GM12878 (cell line): ENCODE data around the gene PRIM1. TPM values are rescaled to one million over a fixed set of nuclear protein-coding genes. Genes with fewer than 3 reads are reported as not detected.
"Not testable (repeated sequence)": the region's sequence is repeated elsewhere in the genome, so short reads cannot be mapped to it uniquely, and the experiment has no call there.

Experiments
- ATAC-seq: fragments of 200-7000 bp; cut with Tn5 transposase; 3 replicates; pipeline ENCODE4 v1.9.1; 2020; ENCODE audit warnings: mild to moderate bottlenecking, moderate library complexity
- BruUV-seq: library from RNA; stranded (reverse); fragments of 400-500 nt; replicated peaks from 2 replicates; lab custom pipeline; 2021; lab: Mats Ljungman, UMichigan
- CTCF ChIA-PET: fragments of 300-600 bp; sonication (Branson Sonifier 250); formaldehyde crosslinking; extraction: SDS; loops from one replicate; lab custom pipeline; 2021; ENCODE audit warnings: inconsistent platforms; lab: Yijun Ruan, JAX
- POLR2A ChIA-PET: fragments of 350-600 bp; formaldehyde crosslinking; extraction: SDS; loops from one replicate; lab custom pipeline; 2021; ENCODE audit warnings: inconsistent platforms; lab: Charles Lee
- RAD21 ChIA-PET: fragments of 300-600 bp; sonication (Branson Sonifier 250); formaldehyde crosslinking; loops from one replicate; lab custom pipeline; 2023; ENCODE audit warnings: antibody characterized with exemption; ENCODE audit not compliant: unreplicated experiment; lab: Charles Lee
- SMC1A ChIA-PET: fragments of 300-600 bp; sonication (Branson Sonifier 250); formaldehyde crosslinking; loops from one replicate; lab custom pipeline; 2023; ENCODE audit not compliant: unreplicated experiment, uncharacterized antibody; lab: Charles Lee
- DNase-seq: peaks from one replicate; pipeline ENCODE4 v3.0.0-alpha.2; 2011; ENCODE audit warnings: low read depth, low spot score
- FAIRE-seq: peaks from 3 replicates; lab custom pipeline; 2011; peaks lifted over from hg19 to GRCh38; lab: Jason Lieb, UNC
- H2AFZ ChIP-seq: 2 replicates; pipeline ENCODE4 v1.6.0; 2011; ENCODE audit warnings: low read depth, low read length, control low read depth; ENCODE audit not compliant: control insufficient read depth
- H3K27ac ChIP-seq: 2 replicates; pipeline ENCODE4 v1.5.1; 2011; ENCODE audit warnings: control low read depth; ENCODE audit not compliant: control insufficient read depth, insufficient read depth
- H3K27me3 ChIP-seq, 2 experiments: replicated peaks in 1 of 2; 2 replicates each; pipeline versions ENCODE4 v1.6.0 to v1.6.1; 2011; ENCODE audit warnings: low read length in 1 of 2; ENCODE audit not compliant: control insufficient read depth in 2 of 2, insufficient read depth in 2 of 2
- H3K36me3 ChIP-seq, 2 experiments: 2 replicates each; pipeline ENCODE4 v1.5.1; 2011; ENCODE audit warnings: low read length in 1 of 2; ENCODE audit not compliant: control insufficient read depth in 2 of 2, insufficient read depth in 2 of 2
- H3K4me1 ChIP-seq: 2 replicates; pipeline ENCODE4 v1.6.1; 2011; ENCODE audit warnings: mild to moderate bottlenecking, low read length, moderate library complexity, mixed read lengths; ENCODE audit not compliant: control insufficient read depth, insufficient read depth
- H3K4me2 ChIP-seq: 2 replicates; pipeline ENCODE4 v1.6.0; 2011; ENCODE audit warnings: control low read depth; ENCODE audit not compliant: control insufficient read depth, insufficient read depth
- H3K4me3 ChIP-seq: fragments of 200-600 bp; sonication (generic); 2 replicates; pipeline ENCODE4 v1.5.1; 2016
- H3K79me2 ChIP-seq: 2 replicates; pipeline ENCODE4 v1.6.0; 2011; ENCODE audit warnings: low read length; ENCODE audit not compliant: control insufficient read depth, insufficient read depth
- H3K9ac ChIP-seq: 2 replicates; pipeline ENCODE4 v1.8.0; 2011; ENCODE audit warnings: low read length, control low read depth, mixed read lengths; ENCODE audit not compliant: control insufficient read depth, insufficient read depth
- H3K9me3 ChIP-seq: replicated peaks from 3 replicates; pipeline ENCODE4 v1.5.1; 2011; ENCODE audit warnings: mild to moderate bottlenecking, low read length; ENCODE audit not compliant: control insufficient read depth, insufficient read depth
- H4K20me1 ChIP-seq: 2 replicates; pipeline ENCODE4 v1.6.0; 2011; ENCODE audit not compliant: control insufficient read depth, insufficient read depth
- BHLHE40 ChIP-seq, 2 experiments: fragments of 450-650 bp in 1 of 2; IDR thresholded peaks; 2 replicates each; pipeline ENCODE4 v1.6.1; 2011 to 2017; ENCODE audit warnings: low read depth in 2 of 2, borderline replicate concordance in 1 of 2, improper control_type of control experiment in 1 of 2, low read length in 1 of 2, mild to moderate bottlenecking in 1 of 2
- CHD4 ChIP-seq: fragments of 200-600 bp; sonication (generic); IDR thresholded peaks from 2 replicates; pipeline ENCODE4 v1.6.1; 2016; ENCODE audit warnings: mild to moderate bottlenecking
- E2F4 ChIP-seq: IDR thresholded peaks from 2 replicates; pipeline ENCODE4 v1.6.1; 2012; ENCODE audit warnings: low read depth, low read length, improper control_type of control experiment
- FOXK2 ChIP-seq: fragments of 450-650 bp; IDR thresholded peaks from 2 replicates; pipeline ENCODE4 v1.6.1; 2017; ENCODE audit warnings: mild to moderate bottlenecking, moderate library complexity
- KAT2A ChIP-seq: conservative IDR thresholded peaks from 2 replicates; pipeline ENCODE4 v1.6.1; 2011; ENCODE audit warnings: low read depth, low read length; ENCODE audit not compliant: control insufficient read depth
- MTA2 ChIP-seq: fragments of 450-650 bp; IDR thresholded peaks from 2 replicates; pipeline ENCODE4 v1.6.1; 2016; ENCODE audit warnings: low read depth, mild to moderate bottlenecking, moderate library complexity
- NFYB ChIP-seq: IDR thresholded peaks from 2 replicates; pipeline ENCODE4 v1.6.1; 2011; ENCODE audit warnings: low read depth, mild to moderate bottlenecking, low read length, improper control_type of control experiment, moderate library complexity; ENCODE audit not compliant: insufficient read depth
- POLR2AphosphoS2 ChIP-seq: IDR thresholded peaks from 2 replicates; pipeline ENCODE4 v1.6.1; 2011; ENCODE audit warnings: low read depth, mild to moderate bottlenecking, low read length, improper control_type of control experiment, moderate library complexity
- RUNX3 ChIP-seq: IDR thresholded peaks from 2 replicates; pipeline ENCODE4 v1.6.1; 2012; ENCODE audit warnings: low read length, inconsistent platforms
- SKIL ChIP-seq: fragments of 450-650 bp; IDR thresholded peaks from 2 replicates; pipeline ENCODE4 v1.6.1; 2017; ENCODE audit warnings: mild to moderate bottlenecking, low read depth, inconsistent platforms; ENCODE audit not compliant: poor library complexity, severe bottlenecking
- SUZ12 ChIP-seq: fragments of 200-600 bp; sonication (generic); IDR thresholded peaks from one replicate; pipeline ENCODE4 v1.6.1; 2018; ENCODE audit warnings: antibody characterized with exemption, mild to moderate bottlenecking; ENCODE audit not compliant: unreplicated experiment
- YY1 ChIP-seq: IDR thresholded peaks from 2 replicates; pipeline ENCODE4 v1.6.1; 2011; ENCODE audit warnings: low read depth, mild to moderate bottlenecking, low read length
- ZNF217 ChIP-seq: fragments of 450-650 bp; IDR thresholded peaks from 2 replicates; pipeline ENCODE4 v1.6.1; 2017; ENCODE audit warnings: antibody characterized with exemption, mild to moderate bottlenecking
- ZZZ3 ChIP-seq: IDR thresholded peaks from 2 replicates; pipeline ENCODE4 v1.6.1; 2011; ENCODE audit warnings: low read depth; ENCODE audit not compliant: control insufficient read depth, insufficient read length
- WGBS: methylation state at CpG from one replicate; pipeline ENCODE4 v1.1.6; 2016; ENCODE audit warnings: low lambda C conversion rate; ENCODE audit not compliant: insufficient replicate concordance, insufficient coverage; ENCODE audit errors: missing lambda C conversion rate; 5-methylcytosine and 5-hydroxymethylcytosine counted together
- in situ Hi-C: fragments of 300-500 bp; cut with MboI; formaldehyde crosslinking; loops from 9 replicates; pipeline ENCODE4 v1.14.3; 2018; ENCODE audit warnings: mixed read lengths
- intact Hi-C: fragments of 100-400 bp; cut with micrococcal nuclease; formaldehyde crosslinking; loops from one replicate; pipeline ENCODE4 v1.14.2; 2022; ENCODE audit not compliant: unreplicated experiment
- polyA plus RNA-seq, 11 experiments: library from polyadenylated mRNA; depleted of rRNA in 4 of 11; unstranded in 6 of 11; stranded (reverse) in 5 of 11; fragments of >200 nt; fragmentation: Nextera tagmentation in 4 of 11; fragmentation: Illumina TruSeq in 1 of 11; extraction: Ambion mirVana in 4 of 11; extraction: Trizol in 1 of 11; gene quantifications; 1 replicate in 1 of 11; 2 replicates in 10 of 11; pipeline versions ENCODE4 v1.2.1 to v1.2.3, GENCODE V29; 2011 to 2016; ENCODE audit warnings: inconsistent platforms in 2 of 11, missing spikeins in 2 of 11, low read depth in 1 of 11
- total RNA-seq, 4 experiments: library from RNA; depleted of rRNA in 3 of 4; stranded (reverse); fragments of >200 nt in 3 of 4; fragmentation: Illumina TruSeq in 1 of 4; extraction: Trizol in 1 of 4; gene quantifications; 2 replicates each; pipeline versions ENCODE4 v1.2.1 to v1.2.3, GENCODE V29; 2013 to 2021

PRIM1 gene
- total and polyA plus RNA-seq, 10 of the 15 experiments (the other 5 are each of a cell fraction or from before 2014, with no cell fraction given): 27.1 to 70.6 (median 55.7) TPM

GRCh38 chr12:56704522-56704921, 47.6 kb downstream of the PRIM1 start:
- WGBS: 46% methylated on average over 5 of the region's 5 CpGs

GRCh38 chr12:56699020-56699661, 53.0 kb downstream of the PRIM1 start:
- Histone ChIP-seq H3K4me1 (0 out of 2 replicates have a peak, but pooled peaks cover 3% of the 10 kb centered on the region), H2AFZ (no peak overlapping the region), H3K9ac (no peak overlapping the region), H3K9me3 (no peaks in the 10 kb centered on the region), H3K79me2 (no peaks in the 10 kb centered on the region), H3K27ac (no peak overlapping the region), H3K36me3 (no peaks in the 10 kb centered on the region), H3K27me3 (no peaks in the 10 kb centered on the region), H4K20me1 (no peaks in the 10 kb centered on the region), H3K4me2 (no peak overlapping the region), H3K4me3 (no peak overlapping the region)
- ChIA-PET RAD21 (no interaction called here), POLR2A (interaction anchor here (0.6 to 1.2 kb wide), 6 partner anchors 19 to 233 kb away, joined by 3 to 5 read pairs (median 3); no protein-coding TSS in a partner anchor), SMC1A (interaction anchor here (0.8 kb wide), 1 partner anchor 9 kb away, joined by 3 read pairs; no protein-coding TSS in a partner anchor), CTCF (interaction anchor here (1.3 kb wide), 1 partner anchor 14 kb away, joined by 4 read pairs; no protein-coding TSS in a partner anchor)
- no TSS peak for BruUV-seq
- FAIRE-seq (no peak), DNase-seq (no peak), ATAC-seq (no peak)
- in situ Hi-C loops: no loop called here
- WGBS: 50% methylated on average over 3 of the region's 3 CpGs
- intact Hi-C loops: no loop called here
- no peak for TF ChIP-seq KAT2A
- no peak for TF ChIP-seq FOXK2
- TF ChIP-seq SUZ12: no peak
- no peak for TF ChIP-seq BHLHE40 (IDR thresholded peaks at IDR 0.05; ENCODE audit: borderline replicate concordance in 1 of 2, low read depth in 2 of 2, low read length in 1 of 2)
- no peak for TF ChIP-seq CHD4
- TF ChIP-seq ZNF217: no peak
- TF ChIP-seq NFYB: no peak
- TF ChIP-seq ZZZ3: no peak
- no peak for TF ChIP-seq SKIL
- no peak for TF ChIP-seq E2F4
- TF ChIP-seq POLR2AphosphoS2: no peak
- TF ChIP-seq MTA2: no peak
- no peak for TF ChIP-seq RUNX3

More at GRCh38 chr12:56704522-56704921, 47.6 kb downstream of the PRIM1 start:
- H3K9ac ChIP-seq, H3K79me2 ChIP-seq, H3K27me3 ChIP-seq, FAIRE-seq, H3K36me3 ChIP-seq, H3K4me1 ChIP-seq, SMC1A ChIA-PET, ATAC-seq, H3K4me2 ChIP-seq, CTCF ChIA-PET, H2AFZ ChIP-seq, DNase-seq, H3K4me3 ChIP-seq, H3K27ac ChIP-seq, H3K9me3 ChIP-seq, RAD21 ChIA-PET, BruUV-seq, in situ Hi-C loops, intact Hi-C loops, H4K20me1 ChIP-seq: not testable (repeated sequence)
- peak; percentile 62; the same call in 1 of the 2 replicates for TF ChIP-seq YY1
- POLR2A ChIA-PET: interaction anchor here (0.6 kb wide), 1 partner anchor 21 kb away, joined by 4 read pairs; no protein-coding TSS in a partner anchor
